DMS53 (cell line): Measurements from ENCODE around the gene SCP2.

Experiments
- DNase-seq: peaks from one replicate; lab custom pipeline; 2025; lab: John Stamatoyannopoulos, UW

The SCP2 gene

DNA sequence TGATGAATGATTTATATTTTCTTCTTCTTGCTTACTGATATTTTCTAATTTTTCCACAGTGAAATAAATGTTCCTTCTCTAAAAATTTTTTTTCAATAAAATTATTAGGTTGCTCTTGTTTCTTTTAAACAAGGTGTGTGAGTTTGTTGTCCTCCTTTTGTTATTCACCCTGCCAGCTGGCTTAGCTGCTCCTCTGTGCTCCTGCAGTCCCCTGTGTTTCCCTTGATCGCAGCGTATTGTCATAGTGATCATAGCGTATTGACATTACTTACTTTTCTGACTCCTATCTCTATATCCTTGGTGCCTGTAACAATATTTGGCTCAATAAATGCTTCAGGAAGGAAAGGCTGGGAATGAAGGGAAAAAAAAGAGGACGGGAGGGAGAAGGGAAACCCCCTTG lies 110.1 kb downstream of the SCP2 start:
- DNase-seq, result peak; percentile 22

DNA sequence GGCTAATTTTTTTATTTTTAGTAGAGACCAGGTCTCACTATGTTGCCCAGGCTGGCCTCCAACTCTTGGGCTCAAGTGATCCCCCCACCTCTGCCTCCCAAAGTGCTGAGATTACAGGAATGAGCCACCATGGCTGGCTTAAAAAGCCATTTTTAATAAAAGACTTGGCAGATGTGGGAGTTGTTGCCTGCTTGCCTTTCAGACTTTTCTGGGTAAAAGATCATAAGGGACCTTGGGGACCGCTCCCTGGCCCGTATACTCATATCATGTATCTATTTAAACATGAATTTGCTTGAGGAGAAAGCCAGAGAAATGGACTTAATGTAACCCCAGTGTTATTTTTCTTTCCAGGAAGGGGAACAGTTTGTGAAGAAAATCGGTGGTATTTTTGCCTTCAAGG lies 111.5 kb downstream of the SCP2 start:
- no peak for DNase-seq

DNA sequence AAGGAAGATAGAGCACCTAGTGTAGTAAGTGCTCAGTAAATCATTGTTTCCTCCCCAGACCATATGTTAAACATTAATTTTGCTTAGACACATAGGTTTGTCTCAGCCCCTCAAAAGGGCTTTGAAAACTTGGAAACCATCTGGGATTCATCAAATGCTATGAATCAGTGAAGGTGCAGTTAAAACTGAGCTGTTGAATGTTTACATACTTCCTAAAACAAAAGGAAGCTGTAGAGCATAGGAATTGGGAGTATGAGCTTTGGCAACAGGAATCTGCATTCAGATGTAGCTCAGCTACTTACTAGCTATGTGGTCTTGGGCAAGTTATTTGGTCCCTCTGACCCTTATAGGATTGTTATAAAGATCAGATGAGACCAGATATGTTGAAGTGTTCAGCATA lies 116.2 kb downstream of the SCP2 start:
- no peak for DNase-seq

DNA sequence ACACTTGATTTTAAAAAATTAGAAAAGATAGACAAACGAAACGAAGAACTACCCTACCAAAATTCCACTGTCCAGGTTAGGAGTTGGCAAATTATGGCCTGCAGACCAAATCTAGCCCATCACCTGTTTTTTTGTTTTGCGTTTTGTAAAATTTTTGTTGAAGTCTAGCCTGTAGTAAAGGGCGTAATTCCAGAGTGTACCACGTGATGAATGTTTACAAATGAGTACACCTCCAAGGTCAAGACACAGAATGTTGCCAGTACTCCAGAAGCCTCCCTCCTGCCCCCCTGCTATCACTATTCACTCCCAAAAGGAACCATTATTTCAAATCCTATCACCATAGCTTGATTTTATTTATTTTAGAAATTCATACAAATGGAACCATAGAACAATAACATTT lies 117.8 kb downstream of the SCP2 start:
- DNase-seq, result no peak

DNA sequence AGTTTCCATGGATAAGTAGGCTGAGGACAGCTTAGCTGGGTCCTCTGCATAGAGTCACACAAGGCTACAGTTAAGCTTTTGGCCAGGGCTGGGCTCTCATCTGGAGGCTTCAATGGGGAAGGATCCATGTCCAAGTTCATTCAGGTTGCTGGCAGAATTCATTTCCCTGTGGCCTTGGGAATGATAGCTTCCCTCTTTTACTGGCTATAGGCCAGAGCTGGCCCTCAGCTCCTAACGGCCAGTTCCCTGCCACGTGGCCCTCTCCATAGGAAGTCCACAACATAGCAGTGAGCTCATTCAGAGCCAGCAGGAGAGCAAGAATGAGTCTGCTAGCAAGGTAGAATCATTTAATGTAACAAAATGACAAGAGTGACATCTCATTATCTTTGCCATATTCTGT lies 119.9 kb downstream of the SCP2 start:
- DNase-seq, result no peak

DNA sequence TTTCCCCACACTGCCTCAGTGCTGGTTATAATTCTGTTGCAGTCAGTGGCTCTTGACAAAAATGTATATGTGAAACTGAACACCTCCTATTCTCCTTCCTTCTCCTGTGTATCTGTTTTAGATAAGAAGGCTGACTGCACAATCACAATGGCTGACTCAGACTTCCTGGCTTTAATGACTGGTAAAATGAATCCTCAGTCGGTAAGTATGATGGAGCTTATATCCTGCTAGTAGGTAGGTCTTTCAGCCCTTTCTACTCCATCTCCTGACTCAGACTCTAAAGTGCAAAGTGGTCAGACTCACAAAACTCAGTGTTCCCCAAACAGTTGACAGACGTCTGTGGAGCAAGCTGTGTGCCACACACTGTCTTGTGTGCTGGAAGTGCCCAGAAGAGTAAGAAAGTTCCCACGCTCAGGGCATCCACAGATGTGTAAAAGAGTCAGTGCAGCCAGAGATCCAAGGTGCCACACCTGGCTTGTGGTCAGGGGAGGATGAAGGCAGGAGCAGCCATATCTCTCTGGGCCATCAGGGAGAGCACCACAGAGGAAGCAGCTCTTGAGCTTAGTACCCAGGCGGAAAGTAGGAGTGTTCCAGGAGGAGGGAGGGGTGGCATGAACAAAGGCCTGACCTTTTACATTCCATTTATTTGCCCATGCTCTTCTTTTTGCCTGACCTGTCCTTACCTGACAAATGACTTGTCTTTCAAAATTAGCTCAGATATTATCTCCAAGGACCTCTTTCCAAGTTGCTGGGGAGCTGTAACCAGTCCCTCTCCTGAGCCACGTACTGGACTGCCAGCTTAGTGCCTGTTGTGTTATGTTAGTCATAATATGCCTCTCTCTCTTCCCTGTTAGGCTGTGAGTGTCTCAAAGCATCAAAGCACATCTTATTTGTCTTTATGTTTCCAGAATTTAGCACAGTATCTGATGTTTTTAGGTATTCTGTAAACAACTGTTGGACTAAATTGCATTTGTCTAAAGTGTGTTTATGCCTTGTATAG lies 121.0 kb downstream of the SCP2 start:
- peak; percentile 70 for DNase-seq

DNA sequence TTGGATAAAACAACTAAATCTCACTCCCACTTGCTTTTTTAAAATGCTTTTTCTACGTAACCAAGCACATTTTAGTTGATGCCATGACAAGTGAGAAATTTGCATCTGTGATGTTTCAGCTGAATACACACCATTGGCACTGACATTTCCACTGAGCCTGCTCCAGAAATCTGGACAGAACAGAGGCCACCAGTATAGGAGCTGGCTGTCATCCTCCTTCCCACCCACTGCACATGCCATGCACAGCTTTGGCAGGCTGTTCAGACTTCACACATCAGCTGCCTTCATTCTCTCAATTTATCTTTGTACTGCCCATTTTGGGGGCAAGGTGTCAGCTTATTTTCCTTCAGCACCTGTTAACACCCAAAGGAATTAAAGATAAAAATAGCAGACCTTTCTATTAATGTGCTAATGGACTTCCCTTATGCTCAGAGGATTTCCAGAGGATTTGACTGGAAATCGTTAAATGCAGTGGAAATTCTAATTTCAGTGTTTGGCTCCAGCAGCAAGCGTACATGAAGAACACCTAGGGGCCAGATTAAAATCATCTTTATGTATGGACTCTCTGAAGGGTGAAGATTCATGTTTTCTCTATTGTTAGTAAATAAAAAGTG lies 122.0 kb downstream of the SCP2 start:
- DNase-seq, result no peak

DNA sequence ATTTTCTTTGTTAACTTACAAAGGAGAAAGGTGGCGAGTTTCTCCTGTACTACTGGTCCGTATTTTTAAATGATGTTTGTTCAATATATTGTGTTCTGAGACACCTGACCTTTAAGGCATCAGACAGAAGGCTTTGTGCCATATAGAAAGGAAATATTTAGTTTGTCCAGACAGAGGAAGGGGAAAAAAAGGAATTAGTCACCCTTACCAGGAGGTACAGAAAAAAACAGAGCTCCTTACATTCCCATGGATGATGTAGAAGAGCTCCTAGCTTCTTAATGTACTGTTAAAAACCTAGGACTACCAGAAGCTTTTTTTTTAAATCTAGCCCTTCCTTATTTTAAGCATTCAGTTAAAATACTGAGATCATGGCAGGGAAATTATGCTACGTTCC lies 122.5 kb downstream of the SCP2 start:
- DNase-seq, result no peak

DNA sequence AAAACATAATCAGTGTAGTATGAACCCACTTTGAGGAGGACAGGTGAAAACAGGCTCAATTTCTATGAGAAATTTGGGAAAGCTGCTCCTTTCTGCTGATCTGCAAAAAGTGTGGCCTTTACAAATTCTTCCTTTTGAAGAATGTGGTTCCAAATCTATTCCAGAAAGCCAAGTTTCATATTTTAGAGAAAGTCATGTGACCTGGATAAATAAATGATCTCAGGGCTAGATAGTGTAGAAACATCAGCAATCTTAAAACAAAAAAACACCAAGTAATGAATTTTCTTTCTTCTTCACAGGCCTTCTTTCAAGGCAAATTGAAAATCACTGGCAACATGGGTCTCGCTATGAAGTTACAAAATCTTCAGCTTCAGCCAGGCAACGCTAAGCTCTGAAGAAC lies 123.2 kb downstream of the SCP2 start:
- DNase-seq, result no peak

DNA sequence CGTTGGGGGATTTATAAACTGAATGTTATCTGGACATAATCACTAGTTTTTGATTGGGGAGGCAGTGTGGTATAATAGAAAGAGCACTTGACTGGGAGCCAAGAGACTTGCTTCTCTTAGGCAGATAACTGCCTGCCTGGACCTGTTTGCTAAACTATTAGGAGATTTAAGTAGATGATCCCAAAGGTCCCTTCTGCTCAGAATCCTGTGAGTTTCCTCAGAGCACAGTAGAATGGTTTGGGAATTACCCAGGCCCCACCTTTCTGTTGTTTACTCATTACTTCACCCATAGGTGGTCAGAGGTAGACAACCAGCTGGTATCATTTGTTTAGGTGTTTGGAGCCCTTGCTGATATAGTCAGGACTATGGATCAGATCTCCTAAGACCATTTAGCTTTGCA lies 124.6 kb downstream of the SCP2 start:
- no peak for DNase-seq

DNA sequence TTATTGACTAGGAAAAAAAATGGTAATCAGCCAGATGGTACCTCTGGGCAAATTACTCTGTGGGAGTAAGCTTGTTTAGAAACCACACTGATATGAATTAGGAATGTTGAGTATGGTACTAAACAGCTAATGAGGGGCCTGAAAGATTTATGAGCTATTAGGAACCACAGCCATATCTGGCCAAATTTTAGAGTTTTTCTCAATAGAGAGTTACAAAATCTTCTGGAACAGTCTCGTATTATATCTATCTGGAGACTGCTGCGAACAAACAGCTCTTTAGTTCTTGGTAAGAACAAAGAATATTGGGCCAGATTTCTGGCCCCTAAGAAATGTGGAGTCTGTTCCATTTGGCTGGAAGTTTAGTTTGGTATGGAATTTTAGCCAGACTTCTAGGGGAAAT lies 130.1 kb downstream of the SCP2 start:
- DNase-seq, result no peak

DNA sequence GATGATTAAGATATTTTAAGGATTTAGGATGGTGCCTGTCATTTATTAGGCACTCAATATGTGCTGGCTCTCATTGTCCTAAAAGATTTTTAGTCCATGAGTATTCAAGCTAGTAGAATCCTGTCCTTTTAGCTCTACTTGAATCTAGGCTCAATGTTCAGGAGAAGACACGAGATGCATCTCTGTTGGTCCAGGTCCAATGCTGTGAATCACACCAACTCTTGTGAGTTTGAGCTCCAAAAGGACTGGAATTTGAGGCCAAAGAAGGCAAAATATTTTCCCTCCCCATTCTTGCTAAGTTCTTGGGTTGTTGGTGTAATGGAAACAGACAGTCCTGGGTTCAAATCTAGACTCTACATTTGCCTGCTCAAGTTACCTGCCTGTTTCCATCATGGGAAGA lies 133.5 kb downstream of the SCP2 start:
- DNase-seq, result no peak

DNA sequence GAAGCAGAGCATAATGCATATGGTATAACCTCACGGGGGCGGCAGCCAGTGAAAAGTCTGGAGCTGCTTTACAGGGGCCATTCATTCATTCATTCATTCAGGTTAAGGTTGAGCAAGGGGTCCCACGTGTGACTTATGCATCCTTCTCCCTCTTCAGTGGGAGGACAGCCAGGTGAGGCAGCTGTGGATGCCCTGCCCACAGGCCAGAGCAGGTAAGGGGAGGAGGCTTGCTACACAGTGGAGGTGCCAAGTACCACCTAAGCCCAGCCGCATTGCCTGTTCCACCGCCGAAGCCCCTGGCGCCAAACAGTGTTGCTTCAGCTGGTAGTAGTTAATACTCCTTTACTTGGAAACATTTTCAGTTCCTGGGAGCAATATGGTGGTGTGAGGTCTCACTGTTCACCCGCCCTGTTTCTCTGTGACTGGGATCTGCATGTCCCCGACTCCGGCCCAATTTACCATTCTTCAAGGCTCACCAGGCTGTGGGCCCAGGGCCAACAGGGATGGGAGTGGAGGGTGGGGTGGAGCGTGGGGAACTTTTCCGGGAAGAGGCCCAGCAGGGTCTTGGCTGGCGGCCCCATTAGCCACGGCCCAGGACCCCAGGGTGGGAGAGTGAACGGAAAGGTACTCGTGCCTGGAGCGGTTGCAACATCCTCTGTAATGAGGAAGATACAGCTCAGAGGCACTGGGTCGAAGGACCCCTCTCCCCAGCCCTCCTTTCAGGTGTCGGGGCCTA lies 134.2 kb downstream of the SCP2 start:
- no peak for DNase-seq

DNA sequence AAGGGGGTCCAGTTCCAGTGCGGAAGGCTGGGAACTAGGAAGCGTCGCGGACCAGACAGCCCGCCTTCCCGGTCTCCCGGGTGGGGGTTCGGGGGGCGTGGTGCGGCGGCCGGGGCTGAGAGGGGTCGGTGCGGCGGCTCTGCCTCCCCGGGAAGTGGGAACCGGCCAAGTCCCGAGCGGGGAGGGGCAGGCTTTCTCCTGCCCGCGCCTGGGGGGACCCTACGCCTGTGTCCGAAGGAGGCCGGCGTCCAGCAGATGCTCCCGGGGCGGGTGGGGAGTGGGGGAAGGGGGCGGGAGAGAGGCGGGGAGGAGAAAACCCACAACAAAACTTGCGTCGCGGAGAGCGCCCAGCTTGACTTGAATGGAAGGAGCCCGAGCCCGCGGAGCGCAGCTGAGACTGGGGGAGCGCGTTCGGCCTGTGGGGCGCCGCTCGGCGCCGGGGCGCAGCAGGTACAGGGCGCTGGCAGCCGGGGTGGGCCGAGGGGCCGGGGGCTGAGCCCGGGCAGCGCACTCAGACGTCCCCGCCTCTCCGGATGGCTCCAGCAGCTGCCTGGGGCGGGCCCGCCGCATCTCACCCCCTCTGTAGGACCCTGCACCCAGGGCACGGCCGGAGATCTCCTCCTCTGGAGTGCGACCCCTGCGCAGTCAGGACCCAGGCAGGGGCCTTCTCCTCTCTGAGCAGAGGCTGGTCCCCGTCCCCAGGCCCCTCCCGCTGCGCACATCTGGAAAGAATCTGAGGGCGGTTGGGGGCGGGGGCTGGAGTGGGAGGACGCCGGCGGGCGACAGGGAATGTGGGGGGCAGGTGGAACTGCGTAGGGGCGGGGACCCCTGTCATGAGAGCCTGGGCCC lies 135.0 kb downstream of the SCP2 start, which contains the start of gene PODN:
TSS of gene PODN (plus strand) at position 355 of the 849 bp plus-strand sequence. CDS start 7,643 bp downstream, outside the sequence.
- peak; percentile 56 for DNase-seq

DNA sequence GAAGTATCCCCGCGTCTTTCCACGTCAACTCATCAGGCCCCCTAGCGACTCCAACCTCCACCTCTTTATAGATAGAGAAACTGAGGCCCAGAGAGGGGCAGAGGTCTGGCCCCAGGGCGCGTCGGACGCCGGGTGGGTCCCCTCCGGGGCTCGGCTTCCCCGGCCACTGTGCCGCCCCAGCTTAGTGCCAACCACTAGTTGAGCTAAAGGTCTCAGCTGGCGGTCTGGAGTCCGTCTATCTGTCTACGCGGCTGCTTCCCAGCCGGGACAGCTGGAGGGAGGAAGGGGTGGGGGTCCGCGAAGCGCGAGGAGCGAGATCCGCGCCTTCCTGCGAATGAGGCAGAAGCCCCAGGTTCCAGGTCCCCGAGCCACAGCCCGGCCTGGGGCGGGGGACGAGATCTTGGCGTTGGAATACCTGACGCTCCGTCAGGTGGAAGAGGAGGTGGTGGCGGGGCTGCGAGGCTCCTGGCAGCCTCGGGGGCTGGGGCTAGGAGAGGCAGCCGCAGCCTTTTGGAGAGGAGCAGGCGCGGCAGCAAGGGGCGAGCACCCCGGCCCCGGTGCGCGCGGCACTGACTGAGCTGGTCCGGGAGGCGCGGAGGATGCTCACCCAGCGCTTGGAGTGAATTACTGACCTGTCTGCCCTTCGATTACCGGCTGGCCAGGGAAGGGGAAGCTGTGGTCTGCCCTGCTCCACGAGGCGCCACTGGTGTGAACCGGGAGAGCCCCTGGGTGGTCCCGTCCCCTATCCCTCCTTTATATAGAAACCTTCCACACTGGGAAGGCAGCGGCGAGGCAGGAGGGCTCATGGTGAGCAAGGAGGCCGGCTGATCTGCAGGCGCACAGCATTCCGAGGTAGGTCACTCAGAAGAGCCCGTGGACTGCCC lies 135.9 kb downstream of the SCP2 start:
- DNase-seq, result peak; percentile 51

DNA sequence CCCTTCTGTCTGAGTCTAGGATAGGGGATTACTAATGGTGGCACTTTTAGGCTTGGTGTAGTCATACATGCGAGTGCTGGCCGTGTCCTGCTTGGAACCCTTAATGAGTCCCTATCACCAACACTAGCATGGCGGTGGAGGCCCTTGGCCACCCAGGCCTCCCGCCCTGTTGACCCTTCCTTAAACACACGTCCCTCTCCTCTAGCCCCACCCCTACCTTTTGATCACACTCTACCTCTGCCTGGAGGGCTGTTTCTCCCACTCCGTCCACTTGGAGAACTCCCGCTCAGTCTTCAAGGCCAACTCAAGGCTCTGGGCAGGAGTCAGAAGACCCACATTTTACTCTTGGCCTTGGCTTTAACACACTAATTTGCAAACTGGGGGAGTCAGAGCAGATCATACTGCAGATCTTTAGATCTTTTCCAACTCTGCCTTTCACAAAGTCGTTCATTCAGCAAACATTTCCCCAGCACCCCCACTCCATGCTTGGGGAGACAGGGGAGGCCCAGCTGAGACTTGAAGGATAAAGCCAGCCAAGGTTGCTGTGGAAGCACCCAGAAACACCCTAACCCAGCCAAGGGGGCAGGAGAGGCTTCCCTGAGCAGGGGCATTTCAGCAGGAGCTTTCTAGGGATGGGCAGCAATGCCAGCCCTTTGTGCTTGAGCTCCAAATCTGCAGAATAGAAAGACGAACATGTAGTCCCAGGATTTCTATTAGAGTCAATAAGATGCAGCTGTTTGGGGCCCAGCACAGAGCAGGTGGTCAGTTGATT lies 136.9 kb downstream of the SCP2 start:
- no peak for DNase-seq

DNA sequence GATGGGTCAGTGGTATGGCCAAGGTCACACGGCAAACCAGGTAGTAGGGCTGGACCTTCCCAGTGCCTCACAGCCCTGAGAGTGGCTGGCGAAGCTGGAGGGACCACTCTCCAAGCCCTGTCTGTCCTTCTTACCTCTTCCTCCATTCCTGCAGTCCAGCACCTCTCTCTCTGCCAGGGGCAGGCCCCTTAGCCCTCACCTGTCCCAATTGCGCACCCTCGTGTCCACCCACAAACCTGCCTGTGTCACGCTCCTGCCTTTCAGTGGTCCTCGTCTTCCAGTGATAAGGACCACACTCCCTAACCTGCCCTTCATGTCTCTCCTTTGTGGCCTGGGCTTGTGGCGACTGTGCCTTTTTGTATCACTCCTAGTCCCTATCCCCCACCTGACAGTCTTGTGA lies 138.3 kb downstream of the SCP2 start:
- DNase-seq, result no peak

DNA sequence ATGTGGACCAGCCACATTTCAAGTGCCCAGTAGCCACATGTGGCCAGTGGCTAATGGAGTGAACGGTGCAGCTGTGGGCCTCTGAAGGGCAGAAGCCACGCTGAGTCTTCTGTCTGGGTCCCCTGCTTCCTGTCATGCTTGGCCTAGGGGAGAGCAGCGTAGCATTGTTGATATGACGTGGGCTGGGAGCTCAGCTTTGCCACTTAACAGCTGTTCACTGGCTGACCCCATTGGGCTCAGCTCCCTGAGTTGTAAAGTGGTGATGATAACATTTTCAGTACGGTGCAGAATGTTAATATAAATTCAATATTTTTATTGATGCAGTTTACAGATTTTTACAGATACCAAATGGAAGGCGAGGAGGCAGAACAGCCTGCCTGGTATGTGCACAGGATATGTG lies 139.4 kb downstream of the SCP2 start:
- no peak for DNase-seq

DNA sequence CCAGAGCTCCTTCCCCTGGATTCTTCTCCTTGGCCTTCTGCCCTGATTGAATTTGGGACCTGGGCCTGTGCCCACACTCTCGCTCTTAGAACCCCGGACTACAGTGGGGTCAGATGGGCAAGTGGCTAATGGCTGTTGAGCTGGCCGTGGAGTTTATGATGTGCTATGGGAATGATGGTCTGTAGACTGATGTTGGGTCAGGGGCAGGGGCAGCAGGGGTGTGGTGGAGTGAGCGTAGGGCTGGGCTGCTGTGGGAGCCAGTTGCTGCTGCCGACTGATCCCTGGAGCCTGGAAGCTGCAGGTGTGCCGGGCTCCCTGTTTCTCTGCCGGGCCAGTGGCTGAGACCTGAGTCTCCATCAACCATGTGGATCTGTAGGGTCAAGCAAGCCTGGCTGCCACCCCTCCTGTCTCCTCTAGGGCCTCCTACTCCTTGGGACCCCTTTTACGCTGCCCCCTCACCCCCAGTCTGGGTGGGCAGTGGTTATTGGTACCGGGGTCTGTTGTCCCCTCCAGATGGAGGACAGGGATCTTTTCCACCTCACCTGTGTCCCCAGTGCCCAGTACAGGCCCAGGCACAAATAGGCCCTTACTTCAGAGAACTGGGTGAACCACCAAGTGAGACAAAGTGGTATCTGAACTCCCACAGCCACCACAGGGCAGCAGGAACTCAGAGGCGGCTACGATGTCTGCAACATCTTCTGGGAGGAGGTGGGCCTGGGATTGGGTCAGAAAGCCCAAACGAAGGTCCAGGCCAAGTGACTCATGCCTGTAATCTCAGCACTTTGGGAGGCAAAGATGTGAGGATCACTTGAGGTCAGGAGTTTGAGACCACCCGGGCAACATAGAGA lies 140.0 kb downstream of the SCP2 start:
- no peak for DNase-seq
